NT2/D1 (cell line): ENCODE results near the gene TBCK.

ENCODE experiments used
- DNase-seq: peaks from one replicate; pipeline ENCODE4 v3.0.0-alpha.2; 2011; ENCODE audit warnings: low read depth, low spot score
- H3K27me3 ChIP-seq: 2 replicates; pipeline ENCODE4 v1.6.0; 2011; ENCODE audit warnings: mild to moderate bottlenecking; ENCODE audit not compliant: insufficient read length, insufficient read depth
- H3K36me3 ChIP-seq: 2 replicates; pipeline ENCODE4 v1.6.1; 2011; ENCODE audit warnings: mild to moderate bottlenecking, low read length, mixed read lengths; ENCODE audit not compliant: insufficient read depth, insufficient read length
- H3K4me1 ChIP-seq: 2 replicates; pipeline ENCODE4 v1.5.1; 2011; ENCODE audit not compliant: insufficient read depth, insufficient read length
- H3K4me3 ChIP-seq: 2 replicates; pipeline ENCODE4 v1.5.1; 2011; ENCODE audit warnings: low read depth; ENCODE audit not compliant: insufficient read length
- H3K9ac ChIP-seq: 2 replicates; pipeline ENCODE4 v1.6.0; 2011; ENCODE audit warnings: low read depth; ENCODE audit not compliant: insufficient read length
- H3K9me3 ChIP-seq: 2 replicates; pipeline ENCODE4 v1.5.1; 2011; ENCODE audit warnings: mild to moderate bottlenecking, low read length; ENCODE audit not compliant: insufficient read depth
- SUZ12 ChIP-seq: IDR thresholded peaks from 2 replicates; pipeline ENCODE4 v1.6.1; 2011; ENCODE audit not compliant: insufficient read length, insufficient read depth; ENCODE audit errors: extremely low read depth
- YY1 ChIP-seq: IDR thresholded peaks from 2 replicates; pipeline ENCODE4 v1.6.1; 2011; ENCODE audit not compliant: insufficient read length, insufficient read depth
- ZNF274 ChIP-seq: IDR thresholded peaks from 2 replicates; pipeline ENCODE4 v1.6.1; 2011; ENCODE audit warnings: mild to moderate bottlenecking, low read depth, low read length

The TBCK gene

GRCh38 chr4:106277140-106277675 is 38.8 kb downstream of the TBCK start:
- no peak for TF ChIP-seq SUZ12
- TF ChIP-seq ZNF274, result no peak
- TF ChIP-seq YY1, result no peak
- H3K36me3 ChIP-seq, result peaks cover 4% of the 10 kb centered on the region
- no peak overlapping the region for H3K9ac ChIP-seq
- no peaks in the 10 kb centered on the region for H3K27me3 ChIP-seq
- no peak overlapping the region for H3K4me3 ChIP-seq
- H3K9me3 ChIP-seq, result no peaks in the 10 kb centered on the region
- H3K4me1 ChIP-seq, result no peaks in the 10 kb centered on the region
- DNase-seq, result no peak

GRCh38 chr4:106273831-106274230 is 42.2 kb downstream of the TBCK start:
- DNase-seq, result no peak
- no peak overlapping the region for H3K4me3 ChIP-seq
- TF ChIP-seq SUZ12 (no peak), ZNF274 (no peak), YY1 (no peak)

GRCh38 chr4:106270736-106271135 is 45.3 kb downstream of the TBCK start:
- Histone ChIP-seq H3K4me3 (no peak overlapping the region), H3K27me3 (no peaks in the 10 kb centered on the region), H3K4me1 (no peaks in the 10 kb centered on the region), H3K36me3 (peaks cover 4% of the 10 kb centered on the region), H3K9ac (no peak overlapping the region), H3K9me3 (no peaks in the 10 kb centered on the region)
- TF ChIP-seq ZNF274 (no peak), SUZ12 (no peak), YY1 (no peak)
- DNase-seq, result no peak

More at GRCh38 chr4:106273831-106274230, 42.2 kb downstream of the TBCK start:
- Histone ChIP-seq H3K4me1 (no peaks in the 10 kb centered on the region), H3K36me3 (peaks cover 4% of the 10 kb centered on the region), H3K9ac (no peak overlapping the region), H3K27me3 (no peaks in the 10 kb centered on the region), H3K9me3 (no peaks in the 10 kb centered on the region)

GRCh38 chr4:106269711-106270110 is 46.3 kb downstream of the TBCK start:
- no peak for DNase-seq
- Histone ChIP-seq H3K27me3 (no peaks in the 10 kb centered on the region), H3K4me3 (no peak overlapping the region), H3K9me3 (no peaks in the 10 kb centered on the region), H3K4me1 (no peaks in the 10 kb centered on the region), H3K9ac (no peak overlapping the region), H3K36me3 (peaks cover 1% of the 10 kb centered on the region)
- TF ChIP-seq YY1 (no peak), SUZ12 (no peak), ZNF274 (no peak)

GRCh38 chr4:106268786-106269185 is 47.2 kb downstream of the TBCK start:
- no peak for DNase-seq
- no peaks in the 10 kb centered on the region for H3K36me3 ChIP-seq
- no peaks in the 10 kb centered on the region for H3K27me3 ChIP-seq
- no peaks in the 10 kb centered on the region for H3K9me3 ChIP-seq
- TF ChIP-seq YY1 (no peak), ZNF274 (no peak), SUZ12 (no peak)
- H3K4me1 ChIP-seq, result no peaks in the 10 kb centered on the region
- no peak overlapping the region for H3K4me3 ChIP-seq
- no peak overlapping the region for H3K9ac ChIP-seq

- Histone ChIP-seq H3K4me3 (no peak overlapping the region), H3K4me1 (no peaks in the 10 kb centered on the region), H3K9ac (no peak overlapping the region), H3K36me3 (no peaks in the 10 kb centered on the region), H3K27me3 (no peaks in the 10 kb centered on the region), H3K9me3 (no peaks in the 10 kb centered on the region)
- TF ChIP-seq YY1 (no peak), SUZ12 (no peak), ZNF274 (no peak)
- DNase-seq, result no peak
These were observed 49.8 kb downstream of the TBCK start for GRCh38 chr4:106266201-106266600.

- Histone ChIP-seq H3K36me3 (no peaks in the 10 kb centered on the region), H3K4me1 (no peaks in the 10 kb centered on the region), H3K9me3 (no peaks in the 10 kb centered on the region), H3K9ac (no peak overlapping the region), H3K27me3 (no peaks in the 10 kb centered on the region), H3K4me3 (no peak overlapping the region)
- TF ChIP-seq ZNF274 (no peak), YY1 (no peak), SUZ12 (no peak)
- DNase-seq, result no peak
These were observed 51.7 kb downstream of the TBCK start for GRCh38 chr4:106264331-106264728.
